NCI-H774 (cell line): Measurements from ENCODE around the gene UBE2L5.
A peak's percentile ranks its signal among the peaks of the same experiment; 100 is the strongest.

ENCODE experiments used
- DNase-seq: peaks from one replicate; lab custom pipeline; 2025; lab: John Stamatoyannopoulos, UW

UBE2L5 gene

DNA sequence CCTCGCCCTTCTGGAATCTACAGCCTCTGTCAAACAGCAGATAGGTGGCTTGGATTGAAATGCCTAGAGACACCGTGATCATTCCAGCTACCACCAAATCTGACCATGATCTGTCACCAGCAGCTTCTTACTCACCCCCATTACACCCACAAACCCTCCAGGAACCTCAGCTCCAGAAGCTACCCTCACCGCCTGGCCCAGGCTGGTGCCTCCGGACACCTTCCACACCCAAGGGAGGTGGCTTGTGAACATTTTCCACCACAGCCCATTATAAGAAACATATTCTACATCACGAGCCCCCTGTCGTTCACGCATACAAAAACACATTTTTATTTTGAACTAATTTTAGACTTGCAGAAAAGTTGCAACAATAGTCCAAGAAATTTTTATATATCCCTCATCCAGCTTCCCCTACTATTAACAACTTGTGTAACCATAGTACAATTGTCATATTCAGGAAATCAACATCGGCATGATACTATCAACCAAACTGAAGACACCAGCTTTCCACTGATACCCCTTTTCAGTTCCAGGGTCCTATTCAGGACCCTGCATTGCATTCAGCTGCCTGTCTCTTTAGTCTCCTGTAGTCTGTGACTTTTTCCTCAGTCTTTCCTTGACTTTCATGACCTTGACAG is 15.4 kb upstream of the UBE2L5 start:
- DNase-seq = no peak

DNA sequence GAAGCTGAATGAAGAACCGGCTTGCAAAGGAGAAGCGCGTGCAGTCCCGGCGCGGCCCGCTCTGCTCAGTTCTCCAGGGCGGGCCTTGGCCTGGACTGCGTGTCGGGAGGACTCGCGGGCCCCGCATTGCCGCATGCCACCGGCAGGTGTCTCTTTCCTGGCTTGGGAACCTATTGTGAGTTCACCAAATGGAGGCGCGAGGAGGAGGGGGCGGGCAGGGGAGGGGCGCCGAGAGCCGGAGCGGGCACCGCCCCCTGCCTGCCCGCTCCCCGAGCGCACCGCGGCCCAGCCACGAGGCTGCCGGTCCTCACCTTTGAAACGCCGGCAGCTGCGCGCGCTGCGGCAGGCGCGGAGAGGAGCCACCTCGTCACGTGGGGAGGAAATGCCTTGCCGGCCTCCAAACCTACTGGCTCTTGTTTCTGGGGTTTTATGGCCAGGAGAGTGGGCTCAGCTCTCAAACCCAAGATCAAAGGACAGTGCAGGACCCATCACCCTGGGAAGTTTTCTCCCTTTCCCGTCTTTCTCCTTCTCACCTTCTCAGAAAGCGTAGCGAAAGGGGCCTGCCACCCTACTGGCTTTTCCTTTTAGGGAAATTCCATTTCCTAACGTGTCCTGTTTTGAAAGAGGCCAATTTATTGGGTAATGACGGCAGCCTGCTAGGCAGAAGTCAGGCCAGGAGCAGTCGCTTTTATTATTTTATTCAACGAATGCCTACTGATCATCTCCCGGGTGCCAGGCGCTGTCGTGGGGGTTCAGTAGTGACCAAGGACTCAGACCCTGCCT is 13.8 kb upstream of the UBE2L5 start:
- DNase-seq = peak; percentile 27

DNA sequence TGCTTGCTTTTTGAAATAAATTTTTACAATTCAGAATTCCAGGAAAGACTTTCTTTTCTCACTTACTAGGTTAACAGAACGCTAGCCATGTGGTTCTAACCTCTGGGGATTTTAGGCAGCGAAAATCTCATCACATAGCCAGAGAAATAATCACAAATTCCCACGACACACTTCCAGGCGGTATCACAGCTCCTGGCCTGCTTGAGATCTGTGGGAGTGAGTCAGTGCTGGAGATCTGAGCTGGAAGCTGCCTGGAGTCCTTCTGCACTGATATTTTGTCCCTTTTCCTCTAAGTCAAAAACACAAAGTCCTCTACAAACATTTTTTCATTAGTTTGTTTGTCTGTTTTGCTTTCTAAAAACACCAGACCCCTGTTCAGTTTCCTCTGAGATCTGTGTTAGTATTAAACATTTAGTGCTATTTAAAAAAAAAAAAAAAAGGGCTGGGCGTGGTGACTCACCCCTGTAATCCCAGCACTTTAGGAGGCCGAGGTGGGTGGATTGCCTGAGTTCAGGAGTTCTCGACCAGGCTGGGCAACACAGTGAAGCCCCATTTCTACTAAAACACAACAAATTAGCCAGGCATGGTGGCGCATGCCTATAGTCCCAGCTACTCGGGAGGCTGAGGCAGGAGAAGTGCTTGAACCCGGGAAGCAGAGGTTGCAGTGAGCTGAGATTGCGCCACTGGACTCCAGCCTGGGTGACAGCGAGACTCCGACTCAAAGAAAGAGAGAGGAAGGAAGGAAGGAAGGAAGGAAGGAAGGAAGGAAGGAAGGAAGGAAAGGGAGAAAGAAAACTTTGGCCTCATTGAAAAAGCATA is 12.2 kb upstream of the UBE2L5 start:
- DNase-seq = no peak

DNA sequence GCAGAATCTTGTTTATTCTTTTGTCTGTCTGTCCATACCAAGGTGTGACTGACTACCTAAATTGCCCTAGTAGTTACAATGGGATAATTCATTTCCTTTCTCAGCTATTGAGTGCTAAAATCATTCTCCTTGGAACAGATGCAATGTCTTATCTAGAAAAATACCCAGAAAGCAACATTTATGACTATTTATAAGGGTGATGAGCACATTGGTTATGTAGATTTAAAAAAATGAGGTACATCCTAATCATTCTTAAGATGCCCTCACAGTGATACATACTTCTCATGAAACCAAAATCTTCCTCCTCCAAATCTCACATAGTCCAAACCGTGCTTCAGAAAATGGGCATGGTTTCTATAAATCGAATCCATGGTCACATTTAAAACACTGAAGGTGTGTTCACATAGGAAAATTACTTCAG is 11.6 kb upstream of the UBE2L5 start:
- DNase-seq = no peak

DNA sequence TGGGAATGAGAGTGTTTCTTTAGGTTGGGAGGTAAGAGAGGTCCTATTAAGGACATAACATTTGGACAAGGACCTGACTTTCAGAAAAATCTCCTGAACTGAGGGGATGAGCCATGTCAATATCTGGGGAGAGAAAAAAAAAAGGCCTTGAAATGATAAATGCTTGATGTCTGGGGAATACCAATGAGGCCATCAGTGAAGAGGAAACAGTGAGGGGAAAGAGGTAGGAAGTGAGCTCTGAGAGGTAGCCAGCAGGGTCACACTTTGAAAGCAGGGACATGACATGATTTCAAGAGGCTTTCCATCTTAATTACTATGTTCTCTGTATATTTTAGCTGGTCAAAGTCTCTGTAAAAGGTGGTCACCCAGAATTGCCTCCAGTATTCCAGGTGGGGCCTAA is 9.9 kb upstream of the UBE2L5 start:
- no peak for DNase-seq

DNA sequence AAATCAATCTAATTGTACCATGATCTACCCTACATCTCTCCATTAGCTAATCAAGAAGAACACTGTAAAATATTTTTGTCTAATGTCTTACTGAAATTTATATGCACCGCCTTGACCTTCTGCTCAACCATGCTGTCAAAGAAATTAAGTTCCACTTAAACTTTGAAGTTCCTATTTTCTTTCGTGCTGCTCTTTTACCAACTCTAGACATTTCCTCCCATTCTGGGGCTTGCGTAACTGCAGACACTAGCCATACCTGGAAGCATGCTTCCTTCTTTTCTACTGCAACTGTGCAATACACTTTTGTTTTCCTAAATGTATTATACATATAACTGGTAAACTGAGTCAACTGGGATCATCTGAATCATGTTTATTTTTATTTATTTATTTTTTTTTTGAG is 8.5 kb upstream of the UBE2L5 start:
- DNase-seq = no peak

DNA sequence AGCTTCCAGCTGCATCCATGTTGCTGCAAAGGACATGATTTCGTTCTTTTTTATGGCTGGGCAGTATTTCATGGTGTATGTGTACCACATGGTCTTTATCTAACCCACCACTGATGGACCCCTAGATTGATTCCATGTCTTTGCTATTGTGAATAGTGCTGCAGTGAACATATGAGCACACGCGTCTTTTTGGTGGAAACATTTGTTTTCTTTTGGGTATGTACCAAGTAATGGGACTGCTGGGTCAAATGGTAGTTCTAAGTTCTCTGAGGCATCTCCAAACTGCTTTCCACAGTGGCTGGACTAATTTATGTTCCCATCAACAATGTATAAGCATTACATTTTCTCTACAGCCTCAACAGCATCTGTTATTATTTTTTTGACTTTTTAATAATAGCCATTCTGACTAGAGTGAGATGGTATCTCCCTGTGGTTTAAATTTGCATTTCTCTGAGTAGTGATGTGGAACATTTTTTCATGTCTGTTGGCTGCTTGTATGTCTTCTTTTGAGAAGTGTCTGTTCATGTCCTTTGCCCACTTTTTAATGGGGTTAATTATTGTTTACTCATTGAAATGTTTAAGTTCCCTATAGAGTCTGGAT is 6.8 kb upstream of the UBE2L5 start:
- no peak for DNase-seq

DNA sequence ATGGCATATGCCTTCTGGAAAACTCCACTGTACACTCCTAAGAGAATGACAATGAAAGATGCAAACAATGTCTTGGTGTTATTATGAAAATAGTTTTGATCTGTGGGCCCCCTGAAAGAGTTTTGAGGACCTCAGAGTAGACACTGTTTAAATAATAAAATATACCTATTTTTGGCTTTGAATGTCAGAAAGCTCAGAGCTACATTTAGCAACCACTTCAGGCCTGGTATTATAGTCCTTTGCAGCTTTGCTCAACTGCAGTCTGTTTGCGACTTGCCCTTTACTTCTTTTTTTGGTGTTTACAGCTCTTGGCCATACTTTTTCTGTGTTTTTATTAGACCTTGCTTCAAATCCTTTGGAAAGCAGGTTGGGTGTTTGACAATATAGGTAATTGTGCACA is 5.8 kb upstream of the UBE2L5 start:
- DNase-seq = no peak

DNA sequence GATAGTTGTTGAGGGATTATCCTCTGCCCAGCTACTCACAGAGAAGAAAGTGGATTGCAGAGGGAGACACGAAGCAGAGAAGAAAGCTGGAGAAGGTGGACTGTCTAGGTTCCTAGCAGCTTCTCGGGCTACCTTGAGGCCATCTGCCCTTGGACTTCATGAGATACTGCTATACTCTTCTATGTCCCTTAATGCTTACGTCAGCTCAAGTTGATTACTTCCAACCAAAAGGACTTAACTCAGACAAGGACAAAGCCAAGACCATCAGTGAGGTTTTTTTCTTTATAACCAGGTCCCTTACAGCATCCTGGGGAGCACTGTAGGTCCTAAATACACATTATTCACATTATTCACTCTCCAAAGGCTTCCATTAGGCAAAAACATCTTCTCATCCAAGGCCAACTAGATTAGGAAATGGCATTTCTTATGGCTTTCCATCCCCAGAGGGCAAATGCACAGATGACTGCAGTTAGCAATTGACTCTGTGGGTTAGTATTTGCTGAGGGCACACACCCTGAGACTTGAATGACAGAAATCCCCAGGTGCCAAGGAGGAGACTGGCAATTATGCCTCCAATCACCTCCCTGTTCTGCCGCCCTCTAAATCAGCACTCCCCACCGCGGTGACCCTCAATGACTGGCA is 4.1 kb upstream of the UBE2L5 start:
- DNase-seq = no peak

DNA sequence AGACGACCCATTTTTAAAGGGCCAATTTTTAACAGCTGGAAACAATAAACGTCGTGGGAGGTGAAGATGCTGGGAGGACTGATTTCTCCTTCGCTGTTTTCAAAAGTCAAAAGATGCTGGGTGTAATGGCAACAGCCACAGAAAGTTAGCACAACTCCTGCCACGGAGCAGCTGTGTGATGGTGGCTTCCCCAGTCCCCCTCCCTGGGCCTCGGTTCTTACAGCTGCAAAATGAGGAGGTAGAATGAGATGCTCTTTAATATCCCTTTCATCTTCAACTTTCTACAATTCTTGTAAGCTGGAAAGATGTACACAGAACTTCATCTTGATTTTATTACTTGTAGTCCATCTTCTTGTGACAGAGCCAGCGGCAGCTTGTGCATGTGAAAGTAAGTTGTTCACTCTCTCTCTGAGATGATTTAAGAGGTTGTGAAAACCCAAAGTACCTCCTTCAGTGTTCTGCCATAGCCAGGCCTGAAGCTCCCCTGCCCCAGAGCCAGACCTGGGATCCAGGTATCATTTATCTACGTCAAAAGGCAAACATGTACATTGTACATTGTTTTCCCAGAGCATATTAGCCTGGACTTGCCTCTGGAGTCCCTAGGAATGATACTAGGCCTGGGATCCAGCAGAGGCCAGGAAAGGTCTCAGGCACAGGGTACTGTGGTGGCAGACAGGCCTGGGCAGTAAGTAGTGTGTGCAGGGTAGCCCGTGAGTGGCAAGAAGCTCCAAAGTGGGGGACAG is 3.4 kb upstream of the UBE2L5 start:
- no peak for DNase-seq

DNA sequence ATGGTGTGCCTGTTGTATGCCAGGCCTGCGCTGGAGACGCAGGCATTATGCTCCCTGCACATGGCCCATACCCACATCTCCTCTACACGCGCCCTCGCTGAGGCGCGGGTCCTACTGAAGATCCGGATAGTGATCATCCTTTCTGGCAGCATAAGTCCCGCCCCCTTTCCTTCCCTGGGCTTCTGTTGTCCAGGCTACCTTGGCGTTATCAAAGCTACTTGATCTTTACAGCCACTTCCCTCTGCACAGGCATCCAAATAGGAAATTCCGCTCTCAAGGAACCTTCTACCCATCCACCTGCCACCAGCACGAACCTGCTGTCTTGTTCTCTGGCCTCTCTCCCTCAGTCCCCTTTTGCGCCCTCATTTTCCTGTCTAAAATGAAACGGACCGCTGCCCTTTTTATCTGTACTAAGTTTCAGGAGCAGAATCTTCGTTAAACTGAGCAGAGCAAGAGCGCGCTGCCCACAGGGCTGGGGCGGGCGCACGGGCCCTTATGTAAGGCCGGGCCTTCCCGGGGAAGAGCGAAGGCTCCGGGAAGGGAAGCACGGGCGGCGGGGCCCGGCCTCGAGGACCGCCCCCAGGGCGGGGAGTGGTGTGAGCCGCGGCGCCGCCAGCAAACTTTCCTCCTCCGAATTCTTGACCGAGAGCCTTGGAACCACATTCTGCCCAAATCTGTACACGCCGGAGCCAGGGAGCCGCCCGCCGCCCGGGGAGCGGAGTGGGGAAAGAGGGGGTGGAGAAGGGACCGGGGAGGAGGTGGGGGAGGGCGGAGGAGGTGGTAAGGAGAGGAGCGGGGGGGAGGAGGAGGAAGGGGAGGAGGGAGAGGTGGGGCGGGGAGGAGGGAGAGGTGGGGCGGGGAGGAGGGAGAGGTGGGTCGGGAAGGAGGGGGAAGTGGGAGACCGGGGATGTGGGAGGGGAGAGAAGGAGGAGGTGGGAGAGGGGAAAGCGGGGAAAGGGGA is 920 bp upstream of the UBE2L5 start:
- peak; percentile 14 for DNase-seq

DNA sequence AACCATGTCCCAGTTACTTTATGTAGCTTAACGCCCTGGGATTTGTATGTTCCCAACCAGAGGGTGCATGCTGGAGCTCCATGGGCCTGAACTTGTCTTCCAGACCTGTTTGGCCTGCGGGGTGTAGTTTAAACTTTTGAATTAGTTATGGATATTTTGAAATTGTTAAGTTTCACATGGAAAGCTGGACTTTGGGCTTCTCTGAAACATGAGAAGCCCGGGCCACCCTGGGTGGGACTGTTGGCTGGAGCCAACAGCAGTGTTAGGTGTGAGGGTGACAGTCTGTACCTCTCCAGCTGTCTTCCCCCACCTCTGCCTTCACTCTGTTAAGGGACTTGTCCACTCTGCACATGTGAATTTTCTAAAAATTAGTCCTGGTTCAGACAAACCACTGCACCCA is 1.6 kb downstream of the UBE2L5 start:
- DNase-seq = no peak

DNA sequence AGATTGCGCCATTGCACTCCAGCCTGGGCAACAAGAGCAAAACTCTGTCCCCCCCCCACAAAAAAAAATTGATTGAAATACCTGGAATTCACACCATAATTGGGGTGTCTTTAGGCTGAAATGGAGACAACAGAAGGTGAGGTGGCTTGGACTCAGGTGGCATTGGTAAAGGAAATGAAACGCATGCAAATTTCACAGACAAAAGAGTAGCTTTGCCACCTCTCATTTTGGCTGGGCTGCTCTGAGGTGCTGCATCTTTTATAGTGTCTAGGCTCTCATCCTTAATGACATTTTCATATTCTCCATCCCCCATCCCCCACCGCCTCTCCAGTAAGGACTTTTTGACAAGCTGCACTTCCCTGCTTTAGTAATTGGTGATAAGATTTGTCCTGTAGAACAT is 6.9 kb downstream of the UBE2L5 start:
- no peak for DNase-seq

DNA sequence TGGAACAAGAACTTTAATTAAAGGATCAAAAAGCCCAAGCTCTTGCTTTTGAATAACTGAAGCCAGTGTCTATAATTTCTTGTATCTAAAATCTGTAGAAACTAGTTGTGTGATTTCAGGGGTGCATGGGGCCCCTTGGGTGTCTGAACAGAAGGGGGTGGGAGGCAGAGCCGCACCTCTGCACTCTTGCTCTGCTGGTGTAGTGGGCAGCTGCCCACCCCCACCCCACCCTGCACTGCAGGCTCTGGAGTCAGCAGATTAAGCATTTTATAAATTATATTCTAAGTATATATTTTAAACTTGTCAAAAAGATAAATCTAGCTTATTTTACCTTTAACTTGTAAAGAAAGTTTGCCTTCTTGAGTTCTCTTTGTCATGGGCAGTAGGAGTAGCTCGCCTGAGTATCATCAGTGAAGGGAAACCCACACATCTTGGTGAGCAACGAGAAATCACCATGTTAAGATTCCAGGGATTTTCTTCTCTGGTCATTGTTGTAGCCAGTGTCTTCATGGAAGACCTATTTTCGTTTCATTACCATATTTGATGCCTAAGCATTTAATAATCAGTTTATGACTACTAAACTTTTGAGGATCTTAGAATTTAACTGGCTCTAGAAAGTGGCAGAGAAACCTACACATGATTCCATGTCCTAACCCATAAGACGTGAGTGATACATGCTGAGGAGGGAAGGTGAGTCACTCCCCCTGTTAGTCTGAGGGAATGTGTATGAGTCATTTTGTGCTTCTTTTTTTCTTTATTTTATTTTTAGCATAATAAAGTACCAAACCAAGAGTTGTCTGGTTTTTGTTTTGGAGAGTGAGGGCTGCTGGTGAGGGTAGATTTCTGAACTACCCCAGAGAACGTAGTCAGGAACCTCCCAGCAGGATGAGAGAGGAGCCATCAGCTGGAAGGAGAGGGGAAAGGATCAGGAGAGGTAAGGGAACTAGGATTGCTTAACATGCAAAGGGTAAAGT is 7.7 kb downstream of the UBE2L5 start:
- DNase-seq = no peak

DNA sequence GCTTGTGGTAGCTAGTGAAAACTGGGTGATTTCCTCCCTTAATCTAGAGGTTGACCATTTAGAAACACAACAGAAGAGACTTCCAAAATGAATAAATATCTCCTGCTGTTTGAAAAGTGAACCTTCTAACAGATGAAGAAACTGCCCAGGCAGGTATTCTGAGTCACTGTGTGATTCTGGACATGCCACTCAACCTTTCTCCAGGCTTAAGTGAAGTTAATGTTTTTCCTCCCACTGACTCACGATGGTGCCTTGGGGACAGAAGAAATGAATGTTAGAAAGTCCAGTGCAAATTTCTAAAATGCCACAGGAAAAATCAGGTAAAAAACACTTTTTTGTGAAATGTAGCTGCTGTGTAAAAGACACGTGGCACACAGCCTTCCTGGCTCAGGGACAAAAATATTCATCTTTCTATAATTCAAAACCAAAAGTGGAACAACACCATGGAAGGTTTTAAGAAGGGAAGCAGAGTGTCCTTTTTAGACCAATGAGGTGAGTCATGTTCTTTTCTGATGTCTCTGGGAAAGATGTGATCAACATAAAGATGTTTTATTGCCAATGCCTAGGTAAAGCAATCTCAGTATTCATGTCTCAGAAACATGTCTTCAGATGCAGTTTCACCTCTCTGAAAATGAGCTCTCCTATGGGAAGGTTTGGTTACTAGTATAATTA is 9.1 kb downstream of the UBE2L5 start:
- no peak for DNase-seq

DNA sequence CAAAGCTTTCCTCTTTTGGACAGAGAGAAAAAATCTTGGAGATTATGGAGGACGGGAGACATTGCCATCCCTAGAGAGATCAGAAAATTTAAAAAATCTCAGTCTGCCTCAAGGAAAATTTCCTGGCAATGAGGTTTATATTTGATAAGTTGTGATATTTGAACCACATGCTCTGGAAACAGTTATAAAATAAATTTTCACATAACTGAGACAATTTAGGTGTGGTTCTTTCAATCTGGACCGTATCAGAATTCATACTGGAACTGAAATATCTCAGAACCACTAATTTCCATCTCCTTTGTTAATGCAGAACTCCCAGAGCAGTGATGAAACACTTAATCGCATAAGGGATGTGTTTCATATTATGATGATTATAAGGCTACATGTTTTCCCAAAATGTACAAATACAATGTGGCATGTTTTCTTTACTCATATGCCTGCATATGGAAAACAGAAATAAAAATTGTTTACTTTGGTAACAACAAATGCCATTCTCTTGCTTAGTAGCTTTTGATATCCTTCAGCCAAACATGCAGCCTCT is 13.7 kb downstream of the UBE2L5 start:
- DNase-seq = no peak

DNA sequence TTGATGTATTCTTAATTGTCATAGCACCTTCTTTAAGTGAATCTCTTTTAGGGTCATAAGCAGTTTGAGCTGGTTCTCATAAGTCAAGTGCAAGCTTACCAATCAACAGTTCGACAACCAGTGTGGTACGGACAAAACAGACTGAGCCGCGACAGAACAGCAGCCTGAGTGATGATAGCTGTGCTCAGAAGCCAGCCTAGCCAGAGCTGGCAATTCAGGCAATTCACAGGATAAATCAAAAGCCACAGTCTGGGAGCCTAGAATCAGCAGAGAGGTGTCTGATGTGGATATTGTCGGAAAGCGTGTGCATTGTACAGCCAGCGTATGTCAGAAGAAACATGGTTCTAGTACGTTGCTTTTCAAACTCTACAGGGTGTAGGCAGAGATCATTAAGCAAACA is 14.9 kb downstream of the UBE2L5 start:
- DNase-seq = no peak

DNA sequence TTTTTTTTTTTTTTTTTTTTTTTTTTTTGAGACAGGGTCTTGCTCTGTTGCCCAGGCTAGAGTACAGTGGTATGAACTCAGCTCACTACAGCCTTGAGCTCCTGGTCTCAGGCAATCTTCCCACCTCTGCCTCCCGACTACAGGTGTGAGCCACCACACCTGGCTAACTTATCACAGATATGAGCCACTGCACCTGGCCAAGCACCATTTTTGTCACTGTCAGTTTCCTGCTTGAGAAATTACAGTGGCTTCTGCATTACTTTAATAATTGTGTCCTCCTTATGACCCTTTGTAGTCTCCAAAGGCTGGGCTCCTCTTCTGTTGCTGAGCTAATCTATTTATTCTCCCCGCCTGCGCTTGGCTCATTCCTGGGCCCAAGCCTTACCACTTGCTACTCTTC is 16.0 kb downstream of the UBE2L5 start:
- no peak for DNase-seq
